H9 (cell line): Measurements from ENCODE around the gene ECE2. TPM values are rescaled to one million over a fixed set of nuclear protein-coding genes. Genes with fewer than 3 reads are reported as not detected.

Experiments used
- DNase-seq: peaks from one replicate; pipeline ENCODE4 v3.0.0-alpha.2; 2017
- H2AFZ ChIP-seq: one replicate; pipeline ENCODE4 v1.6.1; 2013; ENCODE audit warnings: mild to moderate bottlenecking, low read length, control low read depth, moderate library complexity
- H2AK5ac ChIP-seq: 2 replicates; pipeline ENCODE4 v1.6.1; 2013; ENCODE audit warnings: low read length, control low read depth, mixed read lengths; ENCODE audit not compliant: insufficient read length
- H2BK120ac ChIP-seq: one replicate; pipeline ENCODE4 v1.6.1; 2013; ENCODE audit warnings: low read depth, mild to moderate bottlenecking, low read length, control low read depth, inconsistent platforms; ENCODE audit not compliant: poor library complexity, severe bottlenecking
- H2BK12ac ChIP-seq: 2 replicates; pipeline ENCODE4 v1.6.1; 2013; ENCODE audit warnings: low read length, control low read depth, mixed read lengths, low read depth; ENCODE audit not compliant: insufficient read length
- H2BK15ac ChIP-seq: 2 replicates; pipeline ENCODE4 v1.6.1; 2013; ENCODE audit warnings: low read depth, low read length, control low read depth
- H2BK20ac ChIP-seq: one replicate; pipeline ENCODE4 v1.6.1; 2013; ENCODE audit warnings: low read depth, mild to moderate bottlenecking, low read length, control low read depth, inconsistent platforms; ENCODE audit not compliant: poor library complexity, severe bottlenecking
- H2BK5ac ChIP-seq: 2 replicates; pipeline ENCODE4 v1.6.1; 2013; ENCODE audit warnings: low read length, control low read depth, mixed read lengths; ENCODE audit not compliant: insufficient read length
- H3K14ac ChIP-seq: 2 replicates; pipeline ENCODE4 v1.6.1; 2013; ENCODE audit warnings: low read length, control low read depth; ENCODE audit not compliant: insufficient read depth
- H3K18ac ChIP-seq: 2 replicates; pipeline ENCODE4 v1.6.1; 2013; ENCODE audit warnings: low read depth, mild to moderate bottlenecking, mixed read lengths, low read length, control low read depth; ENCODE audit not compliant: insufficient read length
- H3K23ac ChIP-seq: 2 replicates; pipeline ENCODE4 v1.6.1; 2013; ENCODE audit warnings: low read length, control low read depth, mixed read lengths, low read depth; ENCODE audit not compliant: insufficient read length
- H3K23me2 ChIP-seq: 2 replicates; pipeline ENCODE4 v1.6.1; 2013; ENCODE audit warnings: low read depth, mild to moderate bottlenecking, mixed read lengths, low read length, control low read depth; ENCODE audit not compliant: insufficient read length, poor library complexity, severe bottlenecking
- H3K27ac ChIP-seq: 2 replicates; pipeline ENCODE4 v1.5.1; 2013; ENCODE audit warnings: low read length, control low read depth, mixed read lengths, low read depth; ENCODE audit not compliant: insufficient read length
- H3K27me3 ChIP-seq: 2 replicates; pipeline ENCODE4 v1.6.1; 2013; ENCODE audit warnings: low read length, control low read depth, inconsistent platforms; ENCODE audit not compliant: insufficient read depth
- H3K4ac ChIP-seq: 2 replicates; pipeline ENCODE4 v1.6.1; 2013; ENCODE audit warnings: low read depth, mild to moderate bottlenecking, control low read depth, inconsistent platforms, low read length, moderate library complexity
- H3K4me1 ChIP-seq: 2 replicates; pipeline ENCODE4 v1.6.1; 2013; ENCODE audit warnings: low read length, control low read depth, inconsistent platforms; ENCODE audit not compliant: insufficient read depth
- H3K4me2 ChIP-seq: 2 replicates; pipeline ENCODE4 v1.6.1; 2013; ENCODE audit warnings: low read length, control low read depth, mixed read lengths; ENCODE audit not compliant: insufficient read length, insufficient read depth
- H3K56ac ChIP-seq: 2 replicates; pipeline ENCODE4 v1.6.1; 2013; ENCODE audit warnings: low read depth, mild to moderate bottlenecking, mixed read lengths, low read length, control low read depth; ENCODE audit not compliant: insufficient read length
- H3K79me1 ChIP-seq: 2 replicates; pipeline ENCODE4 v1.6.1; 2013; ENCODE audit warnings: low read depth, mild to moderate bottlenecking, moderate library complexity, low read length, control low read depth, inconsistent platforms; ENCODE audit not compliant: insufficient read depth, poor library complexity, severe bottlenecking
- H3K79me2 ChIP-seq: 2 replicates; pipeline ENCODE4 v1.6.1; 2013; ENCODE audit warnings: low read length, control low read depth, inconsistent platforms; ENCODE audit not compliant: insufficient read depth
- H3K9ac ChIP-seq: 2 replicates; pipeline ENCODE4 v1.6.1; 2013; ENCODE audit warnings: low read length, control low read depth, mixed read lengths; ENCODE audit not compliant: insufficient read length; ENCODE audit errors: extremely low read depth
- H3K9me3 ChIP-seq: one replicate; pipeline ENCODE4 v1.6.1; 2013; ENCODE audit warnings: low read depth, low read length, inconsistent platforms; ENCODE audit not compliant: control insufficient read depth
- H3T11ph ChIP-seq: one replicate; pipeline ENCODE4 v1.6.1; 2013; ENCODE audit warnings: mild to moderate bottlenecking, low read length, control low read depth, inconsistent platforms
- H4K20me1 ChIP-seq: one replicate; pipeline ENCODE4 v1.6.1; 2013; ENCODE audit not compliant: control insufficient read depth, insufficient read length, insufficient read depth
- H4K5ac ChIP-seq: 2 replicates; pipeline ENCODE4 v1.6.1; 2013; ENCODE audit warnings: low read depth, mild to moderate bottlenecking, mixed read lengths, low read length, control low read depth; ENCODE audit not compliant: insufficient read length
- H4K8ac ChIP-seq: replicated peaks from 2 replicates; pipeline ENCODE4 v1.6.1; 2013; ENCODE audit warnings: low read length, control low read depth, mixed read lengths, low read depth; ENCODE audit not compliant: insufficient read length
- H4K91ac ChIP-seq: 2 replicates; pipeline ENCODE4 v1.6.1; 2013; ENCODE audit warnings: low read depth, mild to moderate bottlenecking, moderate library complexity, mixed read lengths, low read length, control low read depth; ENCODE audit not compliant: insufficient read length
- H3K27ac Mint-ChIP-seq, 3 experiments: 2 replicates in 2 of 3; 3 replicates in 1 of 3; pipeline ENCODE4 v1.8.0; 2020 to 2021; ENCODE audit warnings: mixed read lengths in 3 of 3, mild to moderate bottlenecking in 1 of 3, moderate library complexity in 1 of 3
- H3K27me3 Mint-ChIP-seq: 2 replicates; pipeline ENCODE4 v1.8.0; 2021; ENCODE audit warnings: low read depth, mild to moderate bottlenecking, moderate library complexity, mixed read lengths
- H3K36me3 Mint-ChIP-seq, 3 experiments: 2 replicates in 2 of 3; 3 replicates in 1 of 3; pipeline ENCODE4 v1.8.0; 2020 to 2021; ENCODE audit warnings: low read depth in 3 of 3, mixed read lengths in 3 of 3; ENCODE audit not compliant: insufficient read depth in 1 of 3
- H3K4me1 Mint-ChIP-seq, 2 experiments: 2 replicates each; pipeline ENCODE4 v1.8.0; 2020; ENCODE audit warnings: mixed read lengths in 2 of 2
- H3K4me3 Mint-ChIP-seq, 2 experiments: 2 replicates in 1 of 2; 3 replicates in 1 of 2; pipeline ENCODE4 v1.8.0; 2020 to 2021; ENCODE audit warnings: mild to moderate bottlenecking in 2 of 2, mixed read lengths in 2 of 2, moderate library complexity in 1 of 2
- H3K9me3 Mint-ChIP-seq, 2 experiments: 2 replicates in 1 of 2; 3 replicates in 1 of 2; pipeline ENCODE4 v1.8.0; 2020; ENCODE audit warnings: mild to moderate bottlenecking in 2 of 2, mixed read lengths in 2 of 2, moderate library complexity in 1 of 2
- CTCF ChIP-seq: fragments of 200-600 bp; sonication (generic); conservative IDR thresholded peaks from 3 replicates; pipeline ENCODE4 v1.8.0; 2021; ENCODE audit warnings: antibody characterized with exemption, mild to moderate bottlenecking
- WGBS: extraction: QIAGEN DNeasy Blood & Tissue Kit; methylation state at CpG from one replicate; pipeline ENCODE4 v1.1.7; 2013; ENCODE audit warnings: missing lambda C conversion rate, low lambda C conversion rate, mixed read lengths; ENCODE audit not compliant: insufficient read length; ENCODE audit errors: extremely low coverage; 5-methylcytosine and 5-hydroxymethylcytosine counted together
- total RNA-seq: library from RNA; stranded (reverse); gene quantifications from 2 replicates; pipeline ENCODE4 v1.2.1, GENCODE V29; 2021

ECE2 gene
- total RNA-seq, 1 experiment from 2014 or later = not detected

GRCh38 chr3:184299488-184300377 lies 23.9 kb downstream of the ECE2 start:
- no CpG with 5 or more reads among the region's 29 CpGs for WGBS
- no peak for TF ChIP-seq CTCF
- no peak overlapping the region for H4K91ac ChIP-seq
- peaks cover 11% of the 10 kb centered on the region; the same call in 1 of the 2 replicates for H3K79me2 ChIP-seq
- no peak overlapping the region for H4K5ac ChIP-seq
- H3K9ac ChIP-seq = peak overlapping the region; percentile 73
- no peaks in the 10 kb centered on the region; a peak in 1 of 5 replicates for H3K9me3 Mint-ChIP-seq
- H3K23ac ChIP-seq = no peak overlapping the region
- H3K27me3 ChIP-seq = no peaks in the 10 kb centered on the region
- peaks cover 44 to 53% (median 52%) of the 10 kb centered on the region in 3 experiments for H3K36me3 Mint-ChIP-seq
- no peak overlapping the region for H2BK12ac ChIP-seq
- H3K4ac ChIP-seq = no peak overlapping the region
- H3K4me1 ChIP-seq = no peaks in the 10 kb centered on the region
- H2BK5ac ChIP-seq = no peak overlapping the region
- no peak overlapping the region for H4K8ac ChIP-seq
- no peak overlapping the region for H2BK20ac ChIP-seq
- H3K4me2 ChIP-seq = peak overlapping the region; percentile 74
- DNase-seq = no peak
- no peaks in the 10 kb centered on the region for H4K20me1 ChIP-seq
- H3K56ac ChIP-seq = no peak overlapping the region
- peaks cover 6% of the 10 kb centered on the region for H3K23me2 ChIP-seq
- H3K14ac ChIP-seq = peak overlapping the region; percentile 77
- no peaks in the 10 kb centered on the region for H3K79me1 ChIP-seq
- no peak overlapping the region for H3K27ac ChIP-seq
- peak overlapping the region; percentile 88 to 90 (median 89) for H3K27ac Mint-ChIP-seq
- H3K4me1 Mint-ChIP-seq = peaks cover 9 to 11% of the 10 kb centered on the region in 2 experiments
- no peak overlapping the region for H3K18ac ChIP-seq
- peaks cover 3% of the 10 kb centered on the region; the same call in 1 of the 2 replicates for H3K27me3 Mint-ChIP-seq
- H3K9me3 ChIP-seq = no peaks in the 10 kb centered on the region
- H2BK120ac ChIP-seq = no peak overlapping the region
- no peak overlapping the region for H2BK15ac ChIP-seq
- H3K4me3 Mint-ChIP-seq = peak overlapping the region; percentile 96 to 99
- H3T11ph ChIP-seq = no peak overlapping the region
- H2AFZ ChIP-seq = no peak overlapping the region
- H2AK5ac ChIP-seq = no peak overlapping the region
